A549 (cell line): ENCODE measurements around the gene TTF1. TPM values are rescaled to one million over a fixed set of nuclear protein-coding genes. Genes with fewer than 3 reads are reported as not detected.
"Not testable (repeated sequence)": the region's sequence is repeated elsewhere in the genome, so short reads cannot be mapped to it uniquely, and the experiment has no call there.

ENCODE experiments used
- ATAC-seq, 2 experiments: fragments of 200-7000 bp in 1 of 2; fragments of >200 bp in 1 of 2; cut with Nextera tagmentation in 1 of 2; cut with Tn5 transposase in 1 of 2; 3 replicates each; pipeline versions ENCODE4 v1.8.0 to v1.9.1; 2018 to 2020; ENCODE audit warnings: mild to moderate bottlenecking in 1 of 2, moderate library complexity in 1 of 2
- CTCF ChIA-PET: fragments of 300-600 bp; sonication (Branson Sonifier 250); formaldehyde crosslinking; extraction: SDS; loops from one replicate; lab custom pipeline; 2021; ENCODE audit warnings: antibody characterized with exemption, inconsistent platforms; lab: Yijun Ruan, JAX
- POLR2A ChIA-PET: fragments of 350-600 bp; formaldehyde crosslinking; extraction: SDS; loops from one replicate; lab custom pipeline; 2021; ENCODE audit warnings: antibody characterized with exemption, inconsistent platforms; lab: Yijun Ruan, JAX
- DNase-seq, 2 experiments: peaks; one replicate each; pipeline versions ENCODE4 v3.0.0 to v3.0.0-alpha.2; 2011 to 2016; ENCODE audit warnings: low read depth in 1 of 2, low spot score in 1 of 2
- FAIRE-seq: peaks from 2 replicates; lab custom pipeline; 2011; peaks lifted over from hg19 to GRCh38; lab: Jason Lieb, UNC
- H3K27ac ChIP-seq, 2 experiments: fragments of >200 bp; sonication (Bioruptor Twin); formaldehyde crosslinking; 3 replicates each; pipeline ENCODE4 v1.5.1; 2016 to 2017
- H3K4me1 ChIP-seq: fragments of >200 bp; sonication (Bioruptor Twin); formaldehyde crosslinking; 3 replicates; pipeline ENCODE4 v1.6.1; 2016
- H3K4me2 ChIP-seq: fragments of >200 bp; sonication (Bioruptor Twin); formaldehyde crosslinking; 3 replicates; pipeline ENCODE4 v1.6.1; 2016
- H3K4me3 ChIP-seq: fragments of >200 bp; sonication (Bioruptor Twin); formaldehyde crosslinking; 3 replicates; pipeline ENCODE4 v1.5.1; 2016
- H3K9me3 ChIP-seq: fragments of >200 bp; sonication (Bioruptor Twin); formaldehyde crosslinking; 3 replicates; pipeline ENCODE4 v1.6.1; 2016
- BHLHE40 ChIP-seq: IDR thresholded peaks from 2 replicates; pipeline ENCODE4 v1.6.1; 2012; ENCODE audit warnings: low read depth, low read length, inconsistent platforms
- ELK1 ChIP-seq: fragments of 150-350 bp; IDR thresholded peaks from 2 replicates; pipeline ENCODE4 v1.6.1; 2014; ENCODE audit warnings: low read depth, mild to moderate bottlenecking, low read length
- FOSB ChIP-seq: fragments of 250-450 bp; sonication (Bioruptor Pico); IDR thresholded peaks from 2 replicates; pipeline ENCODE4 v1.5.0; 2020; ENCODE audit warnings: mild to moderate bottlenecking, moderate library complexity
- HDAC2 ChIP-seq: fragments of 200-600 bp; sonication (generic); IDR thresholded peaks from 2 replicates; pipeline ENCODE4 v1.6.1; 2016
- HES2 ChIP-seq: fragments of >200 bp; sonication (Bioruptor Twin); formaldehyde crosslinking; IDR thresholded peaks from 2 replicates; pipeline ENCODE4 v1.6.1; 2016
- HEYL ChIP-seq: fragments of 250-450 bp; sonication (Bioruptor Pico); IDR thresholded peaks from 2 replicates; pipeline ENCODE4 v1.8.0; 2021; ENCODE audit warnings: mild to moderate bottlenecking, moderate library complexity
- HOXA7 ChIP-seq: fragments of 250-450 bp; sonication (Bioruptor Pico); IDR thresholded peaks from 2 replicates; pipeline ENCODE4 v1.5.0; 2020; ENCODE audit warnings: mild to moderate bottlenecking, moderate library complexity
- HOXB13 ChIP-seq: fragments of 250-450 bp; sonication (Bioruptor Pico); IDR thresholded peaks from 2 replicates; pipeline ENCODE4 v1.5.0; 2020; ENCODE audit warnings: low read depth, mild to moderate bottlenecking, moderate library complexity
- HOXB5 ChIP-seq: fragments of 250-450 bp; sonication (Bioruptor Pico); IDR thresholded peaks from 2 replicates; pipeline ENCODE4 v1.5.0; 2020; ENCODE audit warnings: mild to moderate bottlenecking, moderate library complexity
- KDM1A ChIP-seq: fragments of 200-600 bp; sonication (generic); IDR thresholded peaks from 2 replicates; pipeline ENCODE4 v1.6.1; 2016; ENCODE audit warnings: low read depth, mild to moderate bottlenecking
- PBX3 ChIP-seq: IDR thresholded peaks from 2 replicates; pipeline ENCODE4 v1.6.1; 2012
- RCOR1 ChIP-seq: fragments of 150-350 bp; IDR thresholded peaks from 2 replicates; pipeline ENCODE4 v1.6.1; 2014; ENCODE audit warnings: antibody characterized with exemption, low read length, low read depth
- REST ChIP-seq: fragments of 200-600 bp; sonication (generic); IDR thresholded peaks from 2 replicates; pipeline ENCODE4 v1.6.1; 2016; ENCODE audit warnings: antibody characterized with exemption, mild to moderate bottlenecking, moderate library complexity
- SMC3 ChIP-seq: fragments of >200 bp; sonication (Bioruptor Twin); formaldehyde crosslinking; IDR thresholded peaks from 3 replicates; pipeline ENCODE4 v1.6.1; 2018; ENCODE audit warnings: inconsistent platforms
- SREBF2 ChIP-seq: fragments of 450-650 bp; IDR thresholded peaks from 2 replicates; pipeline ENCODE4 v1.6.1; 2014; ENCODE audit warnings: mild to moderate bottlenecking, moderate library complexity
- TP53 ChIP-seq: fragments of 250-450 bp; sonication (Bioruptor Pico); IDR thresholded peaks from 2 replicates; pipeline ENCODE4 v1.5.0; 2021; ENCODE audit warnings: mild to moderate bottlenecking, moderate library complexity
- ZSCAN20 ChIP-seq: fragments of 250-450 bp; sonication (Bioruptor Pico); IDR thresholded peaks from 2 replicates; pipeline ENCODE4 v1.8.0; 2022; ENCODE audit warnings: mild to moderate bottlenecking, moderate library complexity
- WGBS: methylation state at CpG from one replicate; pipeline ENCODE4 v1.1.6; 2017; ENCODE audit errors: missing lambda C conversion rate; 5-methylcytosine and 5-hydroxymethylcytosine counted together
- polyA plus RNA-seq, 4 experiments: library from polyadenylated mRNA; depleted of rRNA in 3 of 4; stranded (reverse); fragments of >200 nt; fragmentation: RNase III in 1 of 4; extraction: RNeasy Plus Mini Kit Qiagen cat#74134 plus additional on column Dnase treatment in 1 of 4; gene quantifications; 2 replicates in 3 of 4; 3 replicates in 1 of 4; pipeline ENCODE4 v1.2.3, GENCODE V29; 2011 to 2017

The TTF1 gene
- polyA plus RNA-seq, 2 of the 4 experiments (the other 2 are of a cell fraction) = 11.4 to 16.0 TPM

GRCh38 chr9:132381966-132382541 is 24.6 kb downstream of the TTF1 start:
- POLR2A ChIA-PET = no interaction called here
- H3K4me2 ChIP-seq = no peak overlapping the region
- H3K27ac ChIP-seq = no peak overlapping the region
- FAIRE-seq (no peak), DNase-seq (no peak), ATAC-seq (no peak)
- H3K4me3 ChIP-seq = no peak overlapping the region
- CTCF ChIA-PET = interaction anchor here (1.0 to 1.2 kb wide), 2 partner anchors 24 to 30 kb away, joined by 3 read pairs; no protein-coding TSS in a partner anchor
- TF ChIP-seq SMC3 (no peak), HOXA7 (no peak), ZSCAN20 (CRISPR knock-in tag) (no peak)
- 90% methylated on average over 9 of the region's 9 CpGs for WGBS
- no peaks in the 10 kb centered on the region for H3K9me3 ChIP-seq
- H3K4me1 ChIP-seq = no peaks in the 10 kb centered on the region

GRCh38 chr9:132378416-132378815 is 28.2 kb downstream of the TTF1 start:
- H3K4me2 ChIP-seq, H3K9me3 ChIP-seq, H3K4me1 ChIP-seq, DNase-seq, FAIRE-seq, POLR2A ChIA-PET, ATAC-seq, H3K27ac ChIP-seq, CTCF ChIA-PET, H3K4me3 ChIP-seq: not testable (repeated sequence)
- 93% methylated on average over 3 of the region's 3 CpGs for WGBS

- DNase-seq, H3K4me1 ChIP-seq, H3K4me3 ChIP-seq, H3K27ac ChIP-seq, FAIRE-seq, POLR2A ChIA-PET, ATAC-seq, H3K4me2 ChIP-seq, H3K9me3 ChIP-seq, CTCF ChIA-PET: not testable (repeated sequence)
- 90% methylated on average over 2 of the region's 2 CpGs for WGBS
Measured at GRCh38 chr9:132377769-132378168, 28.9 kb downstream of the TTF1 start.

- Histone ChIP-seq H3K4me3 (no peak overlapping the region), H3K9me3 (no peaks in the 10 kb centered on the region), H3K4me1 (no peaks in the 10 kb centered on the region), H3K4me2 (no peak overlapping the region), H3K27ac (no peak overlapping the region)
- ChIA-PET CTCF (interaction anchor here (0.5 to 1.5 kb wide), 5 partner anchors 22 to 957 kb away, joined by 3 to 4 read pairs (median 3); no protein-coding TSS in a partner anchor), POLR2A (no interaction called here)
- 78% methylated on average over 14 of the region's 14 CpGs for WGBS
- peak in 1 of 2 experiments; percentile 29 for DNase-seq
- TF ChIP-seq FOSB (no peak), BHLHE40 (no peak), HOXB13 (CRISPR knock-in tag) (no peak), ELK1 (no peak), HEYL (CRISPR knock-in tag) (no peak), TP53 (no peak), REST (no peak), HOXB5 (CRISPR knock-in tag) (no peak), SREBF2 (no peak), HES2 (no peak), PBX3 (no peak), HDAC2 (no peak), RCOR1 (no peak), KDM1A (no peak)
- peak; percentile 62 to 64; a peak in 4 of 6 replicates for ATAC-seq
- FAIRE-seq = no peak
Measured at GRCh38 chr9:132372177-132373095, 34.2 kb downstream of the TTF1 start.
